Vagina (tissue), 2 donors: ENCODE data around the gene HHATL.

Experiments used
- POLR2A ChIP-seq, 2 donors: fragments of 450-650 bp; IDR thresholded peaks; one replicate each; pipeline ENCODE4 v1.6.1; 2017; ENCODE audit warnings: antibody characterized with exemption in 2 of 2, mild to moderate bottlenecking in 2 of 2, moderate library complexity in 2 of 2
- POLR2AphosphoS5 ChIP-seq, 2 donors: sonication (generic); formaldehyde crosslinking; IDR thresholded peaks; one replicate each; pipeline ENCODE4 v1.9.0; 2017; ENCODE audit warnings: antibody characterized with exemption in 2 of 2, mild to moderate bottlenecking in 2 of 2, low read depth in 1 of 2; ENCODE audit not compliant: insufficient read depth in 1 of 2
- TF ChIP-seq, protein P1 (sequence below), 3 experiments: fragments of 450-650 bp in 2 of 3; fragments of 200-600 bp in 1 of 3; sonication (generic) in 1 of 3; IDR thresholded peaks; one replicate each; pipeline ENCODE4 v1.5.1; 2017 to 2019; ENCODE audit warnings: antibody characterized with exemption in 3 of 3, mild to moderate bottlenecking in 2 of 3, moderate library complexity in 2 of 3

DNA sequence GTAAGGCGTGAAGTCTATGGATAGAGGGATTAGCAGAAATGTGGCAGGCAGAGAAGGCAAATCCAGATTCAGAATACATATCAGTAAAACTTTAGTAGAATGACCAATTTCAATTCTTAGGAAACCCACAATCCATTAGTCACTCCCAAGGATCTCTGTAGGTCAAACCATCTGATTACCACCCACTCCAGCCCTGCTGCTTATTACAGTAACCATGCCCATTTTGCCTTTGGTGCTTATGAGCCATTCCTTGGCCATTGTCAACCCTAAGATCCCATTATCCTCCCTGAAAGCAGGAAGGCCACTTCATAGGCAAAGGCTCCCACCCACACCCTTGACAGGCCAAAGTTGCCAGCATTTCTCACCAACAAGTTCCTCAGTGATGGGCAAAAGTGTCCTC lies 22.3 kb downstream of the HHATL start:
- TF ChIP-seq, protein P1, sequence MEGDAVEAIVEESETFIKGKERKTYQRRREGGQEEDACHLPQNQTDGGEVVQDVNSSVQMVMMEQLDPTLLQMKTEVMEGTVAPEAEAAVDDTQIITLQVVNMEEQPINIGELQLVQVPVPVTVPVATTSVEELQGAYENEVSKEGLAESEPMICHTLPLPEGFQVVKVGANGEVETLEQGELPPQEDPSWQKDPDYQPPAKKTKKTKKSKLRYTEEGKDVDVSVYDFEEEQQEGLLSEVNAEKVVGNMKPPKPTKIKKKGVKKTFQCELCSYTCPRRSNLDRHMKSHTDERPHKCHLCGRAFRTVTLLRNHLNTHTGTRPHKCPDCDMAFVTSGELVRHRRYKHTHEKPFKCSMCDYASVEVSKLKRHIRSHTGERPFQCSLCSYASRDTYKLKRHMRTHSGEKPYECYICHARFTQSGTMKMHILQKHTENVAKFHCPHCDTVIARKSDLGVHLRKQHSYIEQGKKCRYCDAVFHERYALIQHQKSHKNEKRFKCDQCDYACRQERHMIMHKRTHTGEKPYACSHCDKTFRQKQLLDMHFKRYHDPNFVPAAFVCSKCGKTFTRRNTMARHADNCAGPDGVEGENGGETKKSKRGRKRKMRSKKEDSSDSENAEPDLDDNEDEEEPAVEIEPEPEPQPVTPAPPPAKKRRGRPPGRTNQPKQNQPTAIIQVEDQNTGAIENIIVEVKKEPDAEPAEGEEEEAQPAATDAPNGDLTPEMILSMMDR (IDR thresholded peaks at IDR 0.05) = no peak
- TF ChIP-seq POLR2A (IDR thresholded peaks at IDR 0.05) (no peak), POLR2AphosphoS5 (IDR thresholded peaks at IDR 0.05; ENCODE audit: insufficient read depth in 1 of 2, low read depth in 1 of 2) (no peak)
